IPS-11a (cell line): ENCODE data around the gene DAND5.

Experiments used
- H3K4me3 ChIP-seq: one replicate; pipeline ENCODE4 v1.5.1; 2013; ENCODE audit warnings: low read depth, low read length, control low read depth

DAND5 gene, protein sequence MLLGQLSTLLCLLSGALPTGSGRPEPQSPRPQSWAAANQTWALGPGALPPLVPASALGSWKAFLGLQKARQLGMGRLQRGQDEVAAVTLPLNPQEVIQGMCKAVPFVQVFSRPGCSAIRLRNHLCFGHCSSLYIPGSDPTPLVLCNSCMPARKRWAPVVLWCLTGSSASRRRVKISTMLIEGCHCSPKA

DNA sequence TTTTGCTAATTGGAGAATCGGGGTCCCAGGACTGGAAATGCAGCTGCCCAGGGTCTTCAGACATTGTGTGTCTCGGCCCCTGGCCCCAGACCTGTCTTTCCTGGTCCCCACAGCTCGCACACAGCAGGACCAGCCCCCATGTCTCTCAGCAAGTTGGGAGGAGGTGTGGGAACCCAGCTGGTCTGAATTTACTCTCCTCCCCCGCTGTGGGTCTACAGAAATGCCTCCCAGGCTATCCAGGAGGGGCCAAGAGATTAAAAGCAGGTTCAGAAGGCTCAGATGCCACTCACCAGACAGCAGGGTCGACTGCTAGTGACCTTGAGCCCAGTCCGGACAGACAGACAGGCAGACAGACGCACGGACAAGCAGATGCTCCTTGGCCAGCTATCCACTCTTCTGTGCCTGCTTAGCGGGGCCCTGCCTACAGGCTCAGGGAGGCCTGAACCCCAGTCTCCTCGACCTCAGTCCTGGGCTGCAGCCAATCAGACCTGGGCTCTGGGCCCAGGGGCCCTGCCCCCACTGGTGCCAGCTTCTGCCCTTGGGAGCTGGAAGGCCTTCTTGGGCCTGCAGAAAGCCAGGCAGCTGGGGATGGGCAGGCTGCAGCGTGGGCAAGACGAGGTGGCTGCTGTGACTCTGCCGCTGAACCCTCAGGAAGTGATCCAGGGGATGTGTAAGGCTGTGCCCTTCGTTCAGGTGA is at the start of gene DAND5:
Gene DAND5 (plus strand): TSS at position 285 of the 697 bp plus-strand sequence. CDS start 85 bp downstream, at position 370.
- no peak within 1 kb of the TSS for H3K4me3 ChIP-seq

DNA sequence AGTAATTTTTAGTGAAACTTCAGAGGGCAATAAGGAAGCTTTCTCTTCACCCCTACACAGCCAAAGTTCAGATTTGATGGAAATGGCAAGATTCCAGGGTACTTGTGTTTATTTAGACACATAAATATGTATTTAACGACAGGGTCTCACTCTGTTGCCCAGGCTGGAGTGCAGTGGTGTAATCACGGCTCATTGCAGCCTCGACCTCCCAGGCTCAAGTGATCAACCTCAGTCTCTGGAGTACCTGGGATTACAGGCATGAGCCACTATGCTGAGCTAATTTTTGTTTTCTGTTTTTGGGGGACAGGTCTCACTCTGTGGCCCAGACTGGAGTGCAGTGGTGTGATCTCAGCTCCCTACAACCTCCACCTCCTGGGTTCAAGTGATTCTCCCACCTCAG is 48.3 kb upstream of the DAND5 start:
- no peak overlapping the region for H3K4me3 ChIP-seq

DNA sequence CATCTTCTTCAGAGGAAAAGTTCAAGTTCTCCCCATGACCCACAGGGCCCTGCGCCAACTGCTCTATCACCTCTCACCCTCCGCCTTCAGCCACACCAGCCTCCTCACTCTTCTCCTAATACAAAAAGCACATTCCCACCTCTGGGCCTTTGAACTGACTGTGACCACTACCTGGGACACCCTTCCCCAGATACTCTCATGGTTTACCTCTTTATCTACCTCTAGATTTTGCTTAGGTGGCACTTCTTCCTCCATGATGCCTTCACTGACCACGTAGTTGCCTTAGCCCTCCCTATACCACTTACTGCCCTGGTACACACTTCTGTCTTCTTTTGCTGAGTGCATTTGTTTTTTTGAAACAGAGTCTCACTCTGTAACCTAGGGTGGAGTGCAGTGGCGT is 46.4 kb upstream of the DAND5 start:
- no peak overlapping the region for H3K4me3 ChIP-seq

- no peak overlapping the region for H3K4me3 ChIP-seq
These were observed 44.6 kb upstream of the DAND5 start for GRCh38 chr19:12924621-12925310.

GRCh38 chr19:12930002-12930645 is 39.3 kb upstream of the DAND5 start:
- H3K4me3 ChIP-seq: no peak overlapping the region

DNA sequence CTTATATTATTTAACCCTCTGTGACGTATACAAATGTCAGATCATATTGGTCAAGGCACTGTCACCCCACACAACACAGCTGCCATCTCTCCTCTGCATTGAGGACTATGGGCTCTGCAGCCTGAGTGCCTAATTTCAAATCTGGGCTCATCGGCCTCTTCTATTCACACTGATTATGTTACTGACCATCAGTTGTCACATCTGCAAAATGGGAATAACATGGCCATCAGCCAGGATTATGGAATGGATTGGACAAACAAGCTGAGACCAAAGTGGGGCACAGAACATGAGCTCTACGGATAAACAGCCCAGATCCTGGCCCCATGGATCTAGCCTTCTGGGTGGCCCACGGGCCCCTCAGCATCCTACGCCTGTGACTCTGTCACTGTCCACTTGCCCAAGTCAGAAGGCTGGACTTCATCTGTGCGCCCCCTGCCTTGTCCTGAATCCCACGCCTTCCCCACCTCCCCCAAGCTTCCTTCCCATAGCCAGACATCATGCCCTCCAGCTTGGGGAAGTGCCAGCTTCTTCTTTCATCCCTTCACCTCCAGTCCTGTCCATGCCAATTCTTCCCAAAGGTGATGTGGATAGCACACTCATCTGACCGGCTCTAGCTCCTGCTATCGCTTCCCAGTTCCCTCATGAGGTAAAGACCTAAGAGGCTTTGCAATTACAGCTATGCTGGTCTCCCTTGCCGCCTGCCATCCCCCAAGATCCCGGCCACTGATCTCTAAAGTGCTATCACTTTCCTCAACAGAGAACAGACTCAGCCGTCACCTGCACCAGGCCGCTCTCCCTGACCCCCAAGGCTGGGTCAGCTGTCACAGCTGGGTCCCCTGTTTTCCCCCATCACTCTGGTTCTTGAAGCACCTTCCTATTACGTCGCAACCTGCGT is 36.7 kb upstream of the DAND5 start:
- H3K4me3 ChIP-seq: peak overlapping the region; percentile 100

- peak within 1 kb of the TSS; percentile 100 for H3K4me3 ChIP-seq
These were observed 35.9 kb upstream of the DAND5 start, which contains the start of gene FARSA for GRCh38 chr19:12933287-12934072. TSS of gene FARSA (minus strand) at chr19:12933711. CDS start at chr19:12933696, 15 bp downstream.

GRCh38 chr19:12935071-12935470 is 34.3 kb upstream of the DAND5 start:
- no peak overlapping the region for H3K4me3 ChIP-seq

DNA sequence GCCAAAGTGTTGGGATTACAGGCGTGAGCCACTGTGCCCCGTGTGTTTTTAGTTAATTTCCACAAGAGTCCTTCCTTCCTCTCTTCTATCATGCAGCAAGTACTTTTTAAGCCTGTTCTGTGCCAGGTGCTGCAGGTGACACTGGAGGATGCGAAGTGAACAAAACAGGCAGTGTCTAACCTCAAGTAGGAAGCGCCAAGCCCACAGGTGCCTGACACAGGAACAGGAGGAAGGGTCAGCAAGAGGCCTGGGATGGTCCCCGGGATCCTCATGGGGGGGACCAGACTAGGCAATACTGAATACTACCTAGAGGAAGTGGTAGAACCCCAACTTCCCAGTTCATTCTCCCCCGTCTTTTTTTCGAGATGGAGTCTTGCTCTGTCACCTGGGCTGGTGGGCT is 32.8 kb upstream of the DAND5 start:
- no peak overlapping the region for H3K4me3 ChIP-seq

GRCh38 chr19:12937093-12937926 is 32.1 kb upstream of the DAND5 start:
- peak overlapping the region; percentile 41 for H3K4me3 ChIP-seq

- H3K4me3 ChIP-seq: peak within 1 kb of the TSS; percentile 89
These were observed 31.2 kb upstream of the DAND5 start, which contains the start of gene CALR for GRCh38 chr19:12937927-12938778. TSS of gene CALR (plus strand) at chr19:12938609. CDS start at chr19:12938680, 71 bp downstream.

DNA sequence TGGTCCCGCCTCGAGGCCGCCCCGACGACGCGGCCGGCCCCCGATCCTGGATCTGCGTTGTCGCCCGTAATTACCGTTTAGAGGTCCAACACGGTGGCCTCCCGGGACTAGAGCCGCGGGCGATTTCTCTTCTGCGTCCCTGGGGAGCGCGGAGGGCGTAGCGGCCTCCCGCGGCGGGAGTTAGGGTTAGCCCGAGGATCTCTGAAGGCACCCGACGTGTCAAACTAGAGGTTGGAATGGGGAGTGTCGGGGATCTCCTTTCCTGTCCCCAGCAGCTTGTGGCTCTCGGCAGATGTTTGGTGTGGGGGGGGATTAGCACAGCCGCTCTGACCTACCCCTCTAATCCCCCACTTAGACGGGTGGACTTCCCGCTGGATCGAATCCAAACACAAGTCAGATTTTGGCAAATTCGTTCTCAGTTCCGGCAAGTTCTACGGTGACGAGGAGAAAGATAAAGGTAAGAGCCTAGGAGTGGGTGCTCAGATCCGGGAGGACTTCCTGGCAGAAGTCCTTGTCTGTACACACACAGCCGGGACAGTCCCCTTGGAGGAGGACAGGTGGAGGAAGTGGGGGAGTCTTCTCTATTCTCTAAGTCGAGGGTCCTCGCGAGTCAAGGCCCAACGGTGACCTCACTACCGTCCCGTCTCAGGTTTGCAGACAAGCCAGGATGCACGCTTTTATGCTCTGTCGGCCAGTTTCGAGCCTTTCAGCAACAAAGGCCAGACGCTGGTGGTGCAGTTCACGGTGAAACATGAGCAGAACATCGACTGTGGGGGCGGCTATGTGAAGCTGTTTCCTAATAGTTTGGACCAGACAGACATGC is 30.4 kb upstream of the DAND5 start:
- peak overlapping the region; percentile 89 for H3K4me3 ChIP-seq

- H3K4me3 ChIP-seq: no peak overlapping the region
These were observed 29.4 kb upstream of the DAND5 start for GRCh38 chr19:12939975-12940423.

- H3K4me3 ChIP-seq: no peak overlapping the region
These were observed 28.5 kb upstream of the DAND5 start for GRCh38 chr19:12940897-12941296.

GRCh38 chr19:12943437-12944044 is 25.8 kb upstream of the DAND5 start:
- no peak overlapping the region for H3K4me3 ChIP-seq

GRCh38 chr19:12944104-12944674 is 25.2 kb upstream of the DAND5 start:
- no peak overlapping the region for H3K4me3 ChIP-seq
